22Rv1 (cell line): ENCODE results near the gene NOX3.

ENCODE experiments used
- ZFX ChIP-seq: fragments of 450-650 bp; IDR thresholded peaks from 2 replicates; pipeline ENCODE4 v1.6.1; 2017; ENCODE audit warnings: antibody characterized with exemption, borderline replicate concordance
- TF ChIP-seq, protein P1 (sequence below): fragments of 450-650 bp; IDR thresholded peaks from 2 replicates; pipeline ENCODE4 v1.5.1; 2017; ENCODE audit warnings: mild to moderate bottlenecking

DNA sequence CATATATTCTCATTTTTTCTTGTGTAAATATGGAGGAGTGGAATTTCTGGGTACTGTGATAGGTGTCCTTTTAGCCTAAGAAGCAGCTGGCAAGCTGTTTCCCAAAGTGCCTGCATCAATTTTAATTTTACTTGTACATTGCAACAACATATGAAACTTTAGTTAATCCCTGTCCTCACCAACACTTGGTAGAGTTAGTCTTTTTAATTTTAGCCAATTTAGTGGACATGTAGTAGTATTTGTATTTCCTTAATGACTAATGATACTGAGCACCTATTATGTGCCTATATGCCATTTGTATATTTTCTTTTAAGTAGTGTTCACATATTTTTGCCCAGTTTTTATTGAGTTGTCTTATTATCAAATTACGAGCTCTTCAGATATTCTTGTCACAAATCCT, 46.8 kb upstream of the NOX3 start:
- TF ChIP-seq, protein P1, sequence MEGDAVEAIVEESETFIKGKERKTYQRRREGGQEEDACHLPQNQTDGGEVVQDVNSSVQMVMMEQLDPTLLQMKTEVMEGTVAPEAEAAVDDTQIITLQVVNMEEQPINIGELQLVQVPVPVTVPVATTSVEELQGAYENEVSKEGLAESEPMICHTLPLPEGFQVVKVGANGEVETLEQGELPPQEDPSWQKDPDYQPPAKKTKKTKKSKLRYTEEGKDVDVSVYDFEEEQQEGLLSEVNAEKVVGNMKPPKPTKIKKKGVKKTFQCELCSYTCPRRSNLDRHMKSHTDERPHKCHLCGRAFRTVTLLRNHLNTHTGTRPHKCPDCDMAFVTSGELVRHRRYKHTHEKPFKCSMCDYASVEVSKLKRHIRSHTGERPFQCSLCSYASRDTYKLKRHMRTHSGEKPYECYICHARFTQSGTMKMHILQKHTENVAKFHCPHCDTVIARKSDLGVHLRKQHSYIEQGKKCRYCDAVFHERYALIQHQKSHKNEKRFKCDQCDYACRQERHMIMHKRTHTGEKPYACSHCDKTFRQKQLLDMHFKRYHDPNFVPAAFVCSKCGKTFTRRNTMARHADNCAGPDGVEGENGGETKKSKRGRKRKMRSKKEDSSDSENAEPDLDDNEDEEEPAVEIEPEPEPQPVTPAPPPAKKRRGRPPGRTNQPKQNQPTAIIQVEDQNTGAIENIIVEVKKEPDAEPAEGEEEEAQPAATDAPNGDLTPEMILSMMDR, result no peak
- TF ChIP-seq ZFX, result no peak
